HG03095 (cell line): ENCODE data around the gene ATP2B2.
A peak's percentile ranks its signal among the peaks of the same experiment; 100 is the strongest.
"Not testable (repeated sequence)": the region's sequence is repeated elsewhere in the genome, so short reads cannot be mapped to it uniquely, and the experiment has no call there.

Experiments
- ATAC-seq: cut with Tn5 transposase; IDR thresholded peaks from one replicate; pipeline ENCODE4 v1.9.1; 2021; ENCODE audit warnings: moderate library complexity; ENCODE audit not compliant: unreplicated experiment

Gene ATP2B2

DNA sequence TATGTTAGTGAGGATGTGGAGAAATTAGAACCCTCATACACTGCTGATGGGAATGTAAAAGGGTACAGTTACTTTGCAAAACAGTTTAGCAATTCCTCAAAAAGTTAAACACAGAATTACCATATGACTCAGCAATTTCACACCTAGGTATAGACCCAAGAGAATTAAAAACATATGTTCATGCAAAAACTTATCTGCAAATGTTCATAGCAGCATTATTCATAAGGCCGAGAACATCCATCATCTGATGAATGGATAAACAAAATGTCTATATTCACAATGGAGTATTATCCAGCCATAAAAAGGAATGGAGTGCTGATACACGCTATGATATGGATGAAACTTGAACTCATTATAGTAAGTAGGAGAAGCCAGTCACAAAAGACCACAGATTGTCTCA lies 194.8 kb downstream of the ATP2B2 start:
- no peak for ATAC-seq

DNA sequence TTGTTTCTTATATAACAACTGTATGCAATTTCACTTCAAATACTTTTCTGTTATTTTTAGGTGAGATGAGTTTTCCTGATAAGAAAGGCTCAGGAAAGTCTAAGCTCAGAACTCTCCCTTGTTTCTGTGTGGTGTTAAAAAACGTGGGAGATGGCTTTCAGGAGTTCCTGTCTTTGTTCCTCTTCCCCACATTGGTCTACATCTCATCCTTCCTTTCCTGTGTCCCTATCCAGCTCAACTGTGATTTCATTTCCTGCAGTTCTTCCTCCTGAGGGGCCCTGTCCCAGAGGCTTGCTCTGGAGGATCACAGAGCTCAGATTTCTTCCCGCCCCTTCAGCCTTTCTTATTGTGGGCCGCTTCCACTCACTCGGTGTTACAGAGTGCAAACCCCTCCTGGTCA lies 195.7 kb downstream of the ATP2B2 start:
- ATAC-seq, result no peak

DNA sequence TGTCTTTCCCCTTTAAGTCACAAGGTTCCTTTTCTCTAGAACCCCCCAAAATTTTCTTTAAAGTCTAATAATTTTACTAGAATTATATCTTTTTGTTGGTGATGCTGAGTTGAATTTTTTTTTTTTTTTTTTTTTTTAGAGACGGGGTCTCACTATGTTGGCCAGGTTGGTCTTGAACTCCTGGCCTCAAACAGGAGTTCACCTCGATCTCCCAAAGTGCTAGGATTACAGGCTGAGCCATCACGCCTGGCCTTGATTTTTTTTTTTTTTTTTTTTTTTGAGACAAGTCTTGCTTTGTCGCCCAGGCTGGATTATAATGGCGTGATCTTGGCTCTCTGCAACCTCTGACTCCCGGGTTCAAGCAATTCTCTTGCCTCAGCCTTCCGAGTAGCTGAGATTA lies 196.7 kb downstream of the ATP2B2 start:
- no peak for ATAC-seq

DNA sequence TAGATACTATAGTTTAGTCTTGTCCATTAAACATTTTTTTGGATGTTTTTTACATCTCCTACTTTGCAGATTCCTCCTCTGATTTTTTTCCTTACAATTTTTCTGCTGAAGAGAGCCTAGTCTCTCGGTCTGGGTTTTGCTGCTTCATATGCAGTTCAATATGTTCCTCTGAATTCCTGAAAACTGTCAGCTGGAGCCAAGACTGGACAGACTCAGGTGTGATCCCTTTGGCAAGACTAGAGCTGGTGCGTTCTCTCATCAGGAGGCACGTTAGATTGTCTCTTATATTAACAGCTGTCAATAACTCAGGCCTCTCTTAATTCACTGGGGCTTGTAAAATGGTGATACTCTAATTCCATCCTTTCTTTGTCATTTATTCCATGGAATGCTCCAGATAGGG lies 199.2 kb downstream of the ATP2B2 start:
- no peak for ATAC-seq

DNA sequence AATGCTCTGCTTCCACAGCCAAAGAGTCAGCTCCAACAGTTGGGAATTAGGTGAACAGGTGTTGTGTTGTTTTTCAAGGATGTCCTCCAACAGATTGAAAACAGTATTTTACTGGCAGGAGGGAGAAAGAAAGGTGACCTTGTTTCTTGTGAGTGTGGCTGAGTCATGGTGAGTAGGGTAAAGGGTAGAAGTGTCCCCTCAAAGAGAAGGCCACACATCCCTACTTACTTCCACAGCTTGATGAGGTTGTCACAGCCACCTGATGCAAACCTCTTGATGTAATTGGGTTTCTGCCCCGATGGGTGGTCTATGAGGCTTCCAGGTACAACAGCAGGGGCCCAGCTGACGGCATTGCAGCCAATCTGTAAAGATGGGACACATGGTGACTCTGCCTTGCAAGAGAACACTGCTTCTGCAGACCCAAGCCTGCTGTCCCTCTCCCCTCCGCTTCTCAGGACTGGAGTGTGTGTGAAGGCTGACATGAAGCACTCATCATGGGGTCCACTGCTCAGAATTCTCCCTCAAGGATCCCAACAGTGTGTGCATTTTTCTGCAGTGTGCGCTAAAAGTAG lies 200.0 kb downstream of the ATP2B2 start:
- ATAC-seq, result no peak

DNA sequence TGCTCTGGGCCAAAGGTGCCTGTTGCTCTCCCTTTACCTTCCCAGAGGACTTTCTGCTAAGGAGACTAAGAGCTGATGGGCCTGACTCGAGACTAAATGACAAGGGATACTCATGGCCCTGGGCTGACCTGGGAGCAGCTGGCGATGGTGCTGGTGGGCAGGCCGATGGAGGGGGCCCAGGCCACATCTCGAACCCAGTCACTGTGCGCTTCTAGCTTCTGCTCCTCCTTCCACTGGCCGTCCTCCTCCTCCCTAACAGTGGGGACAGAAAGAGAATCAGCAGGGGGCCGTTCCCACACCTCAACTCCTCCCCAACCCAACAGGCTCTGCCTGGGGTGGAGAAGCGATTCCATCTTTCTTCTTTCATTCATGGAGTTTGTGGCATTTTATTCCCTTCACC lies 200.5 kb downstream of the ATP2B2 start:
- ATAC-seq, result no peak

DNA sequence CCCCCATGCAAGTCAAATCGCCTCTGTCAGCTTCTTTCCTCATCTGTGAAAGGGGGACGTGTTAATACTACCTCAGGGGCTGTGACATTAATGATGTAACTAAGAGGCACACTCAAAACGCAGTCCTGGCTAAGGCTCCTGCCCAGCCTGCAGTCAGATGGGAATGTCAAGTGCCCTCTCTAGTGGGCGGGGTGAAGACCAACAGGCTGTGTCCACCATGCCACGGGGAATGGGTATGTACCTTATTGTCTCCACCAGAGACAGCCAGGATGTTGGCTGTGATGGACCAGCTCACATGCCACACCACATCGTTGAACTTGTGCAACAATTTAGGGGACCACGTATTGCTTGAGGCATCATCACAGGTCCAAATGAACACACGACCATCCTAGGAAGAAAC lies 201.6 kb downstream of the ATP2B2 start:
- ATAC-seq, result no peak

DNA sequence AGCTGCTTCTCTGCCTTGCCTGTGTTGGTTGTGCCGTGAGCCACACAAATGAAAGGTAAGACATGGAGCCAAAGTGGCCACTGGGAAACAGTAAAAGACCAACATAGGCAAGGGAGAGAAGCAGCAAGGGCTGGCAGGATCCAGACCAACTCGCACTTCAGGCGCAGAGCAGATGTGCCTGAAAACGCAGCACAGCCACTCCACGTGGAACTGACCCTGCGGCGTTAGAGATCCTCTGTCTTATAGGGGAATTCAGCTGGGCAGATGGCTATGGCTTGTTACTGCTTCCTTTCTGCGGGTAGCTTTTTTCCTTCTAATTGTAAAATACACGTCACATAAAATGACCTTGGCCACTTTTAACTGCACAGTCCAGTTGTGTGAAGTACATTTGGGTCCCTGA lies 202.3 kb downstream of the ATP2B2 start:
- ATAC-seq, result no peak

DNA sequence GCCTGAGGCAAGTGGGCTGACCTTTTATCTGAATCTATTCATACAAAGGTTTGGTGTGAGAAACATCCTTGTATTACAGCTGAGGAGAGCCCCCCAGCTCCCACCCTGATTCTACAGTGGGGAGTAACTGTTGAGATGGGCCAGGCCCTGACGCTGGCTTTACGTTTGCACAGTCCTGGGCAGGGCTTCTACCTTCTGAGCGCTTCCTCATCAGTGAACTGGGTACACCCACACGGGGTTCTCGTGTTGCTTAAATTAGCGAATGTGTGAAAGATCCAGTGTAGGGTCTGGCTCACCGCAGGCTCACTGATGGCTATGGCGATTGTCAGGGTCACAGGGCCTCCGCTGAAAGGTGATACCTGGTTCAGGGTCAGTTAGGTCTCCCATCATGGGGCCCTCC lies 205.3 kb downstream of the ATP2B2 start:
- ATAC-seq, result no peak

DNA sequence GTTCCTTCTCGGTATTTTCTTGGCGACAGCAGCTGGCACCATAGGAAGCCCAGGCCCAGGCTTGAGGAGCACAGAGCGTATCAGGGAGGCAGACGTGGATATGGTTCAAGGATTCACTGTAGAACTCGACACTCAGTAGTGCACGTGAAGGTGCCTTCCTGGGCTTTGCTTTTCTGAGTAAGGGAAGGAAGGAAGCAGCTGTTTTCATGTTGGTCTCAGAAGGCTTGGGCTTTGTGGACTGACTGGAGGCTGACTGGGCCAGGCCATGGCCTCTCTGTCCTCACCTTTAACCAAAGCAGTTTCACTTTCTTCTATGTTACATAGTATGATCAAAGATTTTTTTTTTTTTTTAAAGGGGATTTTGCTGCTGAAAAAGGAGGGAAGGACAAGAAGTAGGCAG lies 205.7 kb downstream of the ATP2B2 start:
- no peak for ATAC-seq

DNA sequence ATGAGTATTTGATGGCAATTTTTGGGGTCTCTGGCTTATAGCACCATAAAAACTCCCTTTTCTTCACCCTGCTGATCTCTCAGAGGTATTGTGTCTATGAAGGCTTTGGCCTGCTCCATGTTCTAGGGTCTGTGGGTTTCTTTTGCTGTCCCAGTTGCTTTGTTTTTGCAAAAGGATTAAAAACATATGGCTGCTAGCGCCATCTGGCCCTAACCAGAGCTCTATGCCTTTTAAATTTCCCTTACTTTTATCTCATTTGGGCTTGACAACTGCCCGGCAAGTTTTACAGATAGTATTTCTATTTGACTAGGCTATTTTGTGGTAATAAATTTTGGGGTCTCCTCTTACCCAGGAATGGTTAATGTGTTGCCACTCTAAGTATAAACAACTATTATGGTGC lies 206.2 kb downstream of the ATP2B2 start:
- ATAC-seq, result no peak

DNA sequence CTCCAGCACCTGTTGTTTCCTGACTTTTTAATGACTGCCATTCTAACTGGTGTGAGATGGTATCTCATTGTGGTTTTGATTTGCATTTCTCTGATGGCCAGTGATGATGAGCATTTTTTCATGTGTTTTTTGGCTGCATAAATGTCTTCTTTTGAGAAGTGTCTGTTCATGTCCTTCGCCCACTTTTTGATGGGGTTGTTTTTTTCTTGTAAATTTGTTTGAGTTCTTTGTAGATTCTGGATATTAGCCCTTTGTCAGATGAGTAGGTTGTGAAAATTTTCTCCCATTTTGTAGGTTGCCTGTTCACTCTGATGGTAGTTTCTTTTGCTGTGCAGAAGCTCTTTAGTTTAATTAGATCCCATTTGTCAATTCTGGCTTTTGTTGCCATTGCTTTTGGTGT lies 207.3 kb downstream of the ATP2B2 start:
- not testable (repeated sequence) for ATAC-seq

DNA sequence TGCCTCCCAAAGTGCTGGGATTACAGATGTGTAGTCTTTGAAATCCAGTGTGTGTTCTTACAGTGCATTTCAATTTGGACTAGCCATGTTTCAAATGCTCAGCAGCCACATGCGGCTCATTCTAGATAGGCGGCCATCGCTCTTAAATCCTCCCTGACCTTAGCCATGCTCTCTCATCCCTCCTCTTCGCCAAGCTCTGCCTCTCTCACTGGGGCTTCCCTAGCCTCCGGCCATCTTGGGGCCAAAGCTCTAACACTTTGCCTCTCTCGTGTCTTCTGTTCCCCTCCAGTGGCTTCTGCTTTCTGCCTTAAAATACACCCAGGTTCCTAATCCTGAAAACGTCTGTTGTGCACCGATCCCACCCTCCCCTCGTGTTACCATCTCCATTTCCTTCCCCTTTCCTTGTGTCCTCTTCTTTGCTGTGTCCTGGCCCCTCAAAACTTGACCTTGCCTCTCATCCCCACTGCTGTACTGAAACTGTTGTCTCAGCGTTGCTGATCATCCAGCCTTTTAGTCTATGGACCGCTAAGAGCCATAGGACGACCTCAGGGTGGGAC lies 211.3 kb downstream of the ATP2B2 start:
- ATAC-seq, result no peak

DNA sequence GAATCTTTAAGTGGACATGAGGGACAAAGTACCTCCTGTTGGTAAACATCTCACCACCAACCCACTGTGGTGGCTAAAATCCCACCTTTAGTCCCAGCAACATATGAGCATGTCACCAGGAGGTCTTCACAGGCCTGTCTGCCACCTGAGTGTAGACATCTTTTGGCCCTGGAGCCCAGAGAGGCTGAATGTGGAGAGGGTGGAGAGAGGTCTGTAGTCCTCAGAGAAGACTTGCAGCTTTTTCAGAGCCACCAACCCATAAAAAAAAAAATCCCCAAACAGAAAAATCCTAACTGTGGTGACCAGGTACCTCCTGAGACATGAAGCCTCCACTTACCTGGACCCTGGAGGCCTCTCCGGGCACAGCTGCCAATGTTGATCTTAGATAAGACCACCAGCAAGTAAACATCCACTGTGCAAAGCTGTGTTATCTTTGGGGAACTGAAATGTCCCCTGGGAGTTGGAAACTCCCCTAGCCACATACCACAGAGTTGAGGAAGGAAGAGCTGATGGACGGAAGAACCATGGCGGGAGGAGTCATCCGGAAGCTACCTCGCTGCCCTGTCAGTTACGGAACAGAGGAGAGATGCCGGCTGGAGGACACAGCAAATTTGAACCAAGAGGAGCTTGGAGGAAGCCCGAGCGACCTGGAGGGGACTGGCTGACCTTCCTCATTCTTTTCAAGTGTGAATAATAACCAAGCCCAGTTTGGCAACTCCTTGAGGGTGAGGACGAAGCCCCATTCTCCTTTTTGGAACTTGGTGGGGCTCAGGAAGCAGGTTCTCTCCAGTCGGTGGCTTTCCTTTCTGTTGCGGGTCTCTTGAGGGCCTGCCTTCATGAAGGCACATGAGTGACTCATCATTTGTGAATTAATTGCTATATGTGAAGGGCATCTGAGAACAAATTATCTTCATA lies 212.6 kb downstream of the ATP2B2 start, which contains the start of gene GHRL:
Gene GHRL, minus strand, starts transcription at position 443 of the 915 bp plus-strand sequence. CDS start 2,767 bp downstream, outside the sequence.
- ATAC-seq, result peak; percentile 68

DNA sequence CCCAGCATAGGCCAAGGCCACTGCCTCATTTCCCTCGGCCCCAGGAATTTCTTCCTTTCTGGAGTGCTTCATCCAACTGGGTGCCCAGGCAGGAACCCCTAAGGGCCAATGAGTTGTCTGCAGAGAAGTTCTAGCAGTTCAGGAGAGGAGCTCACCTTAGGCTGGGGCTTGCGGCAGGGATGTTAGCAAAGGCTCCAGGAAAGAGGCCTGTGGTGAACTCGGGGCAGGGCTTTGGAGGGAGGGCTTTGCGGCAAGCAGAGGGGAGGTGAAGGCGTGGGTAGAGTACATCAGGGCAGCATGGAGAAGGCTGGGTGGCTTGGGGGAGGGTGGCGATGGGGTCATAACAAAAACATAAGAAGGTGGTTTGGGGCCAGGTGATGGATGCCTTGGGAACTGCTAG lies 213.7 kb downstream of the ATP2B2 start:
- ATAC-seq, result no peak

DNA sequence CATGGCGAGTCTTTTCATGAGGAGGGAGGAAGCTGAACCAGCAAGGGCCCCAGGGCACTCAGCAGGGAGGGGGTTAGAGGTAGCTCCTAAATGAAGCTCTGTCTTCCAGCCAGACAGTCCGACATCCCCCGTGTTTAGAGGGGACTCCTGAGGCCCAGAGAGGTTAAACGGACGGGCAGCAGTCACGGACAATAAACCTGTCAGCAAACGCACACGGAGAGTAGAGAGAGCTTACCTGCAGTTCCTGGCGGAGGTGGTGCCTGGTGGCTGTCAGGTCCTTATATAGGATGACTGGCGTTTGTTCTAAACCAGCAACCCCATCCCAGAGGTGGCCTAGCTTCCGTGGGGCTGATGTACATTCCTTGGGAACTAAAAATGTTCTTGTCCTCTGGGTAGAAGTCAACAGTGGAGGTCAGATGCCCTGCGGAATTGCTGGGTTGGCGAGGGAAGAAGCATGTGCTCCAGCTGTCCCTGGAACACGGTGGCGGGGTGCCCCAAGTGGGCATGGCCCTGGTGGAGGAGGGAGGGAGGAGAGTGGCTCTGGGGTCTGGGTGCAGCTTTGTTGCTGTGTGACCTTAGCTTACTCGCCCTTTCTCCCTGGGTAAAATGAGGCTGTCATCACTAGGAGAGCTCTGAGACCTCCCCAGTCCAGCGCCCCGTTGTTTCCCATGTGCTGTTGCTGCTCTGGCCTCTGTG lies 214.8 kb downstream of the ATP2B2 start:
- ATAC-seq, result no peak

DNA sequence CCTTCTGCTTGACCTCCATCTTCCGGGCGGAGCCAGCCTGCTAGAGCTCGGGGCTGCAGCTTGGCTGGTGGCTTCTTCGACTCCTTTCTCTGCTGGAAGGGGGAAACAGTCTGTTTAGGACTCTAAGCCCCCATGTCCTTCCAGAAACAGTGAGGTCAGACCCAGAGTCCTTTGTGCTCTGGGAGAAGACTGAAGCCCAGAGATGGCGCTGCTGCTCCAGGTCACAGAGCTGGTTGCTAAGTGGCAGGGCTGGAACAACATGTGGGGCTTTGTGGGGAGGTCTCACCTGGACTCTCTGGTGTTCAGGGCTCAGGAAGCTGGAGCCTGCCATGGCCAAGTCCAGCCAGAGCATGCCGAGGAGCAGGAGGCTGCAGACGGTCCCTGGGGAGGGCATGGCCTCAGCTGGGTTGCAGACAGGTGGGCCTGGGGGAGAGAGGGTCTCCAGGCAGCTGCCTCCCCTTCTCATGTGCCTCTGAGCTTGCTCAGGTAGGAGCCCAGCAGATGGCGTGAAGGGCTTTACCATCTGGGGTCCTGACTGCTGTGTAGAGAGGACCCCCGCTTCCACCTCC lies 215.5 kb downstream of the ATP2B2 start:
- no peak for ATAC-seq

DNA sequence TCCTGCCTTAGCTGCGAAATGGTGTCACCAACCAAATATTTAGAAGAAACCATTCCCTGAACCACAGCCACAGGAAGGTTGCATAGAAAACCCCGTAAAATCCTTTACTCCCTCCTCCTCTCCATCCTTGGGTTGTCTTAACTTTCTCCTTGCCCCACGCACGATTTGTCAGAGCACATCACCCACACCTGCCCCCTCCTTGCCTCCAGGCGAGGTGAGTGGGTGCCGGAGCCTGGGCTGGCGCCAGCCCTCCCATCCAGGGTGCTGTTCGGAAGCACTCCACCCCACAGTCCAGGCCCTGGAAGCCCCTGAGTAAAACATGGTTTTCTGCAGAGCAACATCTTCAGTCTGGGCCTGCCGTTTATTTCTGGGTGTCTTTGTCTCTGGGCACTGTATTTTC lies 216.3 kb downstream of the ATP2B2 start:
- no peak for ATAC-seq

DNA sequence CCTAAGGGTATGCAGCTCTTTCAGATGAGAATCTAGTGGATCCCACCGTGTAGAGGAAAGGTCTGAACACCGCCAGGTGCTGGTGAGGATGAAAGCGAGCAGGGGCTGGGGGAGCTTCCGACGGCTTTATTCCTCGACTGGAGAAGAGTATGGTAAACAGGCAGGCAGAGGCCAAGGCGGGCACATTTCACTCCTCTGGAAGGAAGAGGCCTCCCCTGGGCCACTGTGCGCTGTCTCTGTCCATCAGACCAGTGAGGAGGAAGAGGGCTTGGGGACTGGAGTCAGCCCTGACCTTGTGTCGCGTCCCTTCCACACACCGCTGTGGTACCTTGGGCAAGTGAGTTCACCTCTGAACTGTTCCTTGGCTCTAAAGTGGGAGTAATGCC lies 216.8 kb downstream of the ATP2B2 start:
- no peak for ATAC-seq

DNA sequence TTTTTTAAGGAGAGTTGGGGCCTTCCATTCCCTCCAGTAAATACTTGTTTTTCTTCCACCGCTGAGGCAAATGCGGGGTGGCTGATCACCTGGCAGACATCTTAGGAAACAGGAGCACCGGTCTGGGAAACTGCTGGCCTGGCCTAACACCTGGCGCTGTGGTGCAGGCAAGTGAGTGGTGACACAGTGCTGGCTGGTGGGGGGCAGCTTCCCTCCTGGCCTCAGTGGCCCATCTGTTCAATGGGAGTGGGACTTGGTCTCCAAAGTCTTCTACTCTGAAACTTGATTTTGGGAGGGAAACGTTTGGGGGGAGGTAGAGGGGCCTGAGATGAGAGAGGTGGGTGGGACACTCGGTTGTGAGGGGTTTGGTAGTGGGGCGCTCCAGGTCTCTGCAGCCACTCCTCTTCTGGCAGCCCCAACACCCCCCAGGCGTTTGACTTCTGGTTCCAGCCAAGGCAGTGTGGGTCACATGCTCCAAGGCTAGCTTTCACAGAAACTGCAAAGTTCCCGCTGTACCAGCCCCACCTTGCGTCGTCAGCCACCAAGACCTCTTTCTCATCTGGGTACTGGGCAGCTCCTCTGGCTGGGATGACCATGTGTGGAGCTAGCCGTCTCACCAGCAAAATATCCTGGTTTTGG lies 217.3 kb downstream of the ATP2B2 start:
- no peak for ATAC-seq
